Measurements from ENCODE around the gene MRPL53. TPM values are rescaled to one million over a fixed set of nuclear protein-coding genes. Genes with fewer than 3 reads are reported as not detected.

The MRPL53 gene
- polyA plus RNA-seq, 1 experiment = 41.2 TPM

DNA sequence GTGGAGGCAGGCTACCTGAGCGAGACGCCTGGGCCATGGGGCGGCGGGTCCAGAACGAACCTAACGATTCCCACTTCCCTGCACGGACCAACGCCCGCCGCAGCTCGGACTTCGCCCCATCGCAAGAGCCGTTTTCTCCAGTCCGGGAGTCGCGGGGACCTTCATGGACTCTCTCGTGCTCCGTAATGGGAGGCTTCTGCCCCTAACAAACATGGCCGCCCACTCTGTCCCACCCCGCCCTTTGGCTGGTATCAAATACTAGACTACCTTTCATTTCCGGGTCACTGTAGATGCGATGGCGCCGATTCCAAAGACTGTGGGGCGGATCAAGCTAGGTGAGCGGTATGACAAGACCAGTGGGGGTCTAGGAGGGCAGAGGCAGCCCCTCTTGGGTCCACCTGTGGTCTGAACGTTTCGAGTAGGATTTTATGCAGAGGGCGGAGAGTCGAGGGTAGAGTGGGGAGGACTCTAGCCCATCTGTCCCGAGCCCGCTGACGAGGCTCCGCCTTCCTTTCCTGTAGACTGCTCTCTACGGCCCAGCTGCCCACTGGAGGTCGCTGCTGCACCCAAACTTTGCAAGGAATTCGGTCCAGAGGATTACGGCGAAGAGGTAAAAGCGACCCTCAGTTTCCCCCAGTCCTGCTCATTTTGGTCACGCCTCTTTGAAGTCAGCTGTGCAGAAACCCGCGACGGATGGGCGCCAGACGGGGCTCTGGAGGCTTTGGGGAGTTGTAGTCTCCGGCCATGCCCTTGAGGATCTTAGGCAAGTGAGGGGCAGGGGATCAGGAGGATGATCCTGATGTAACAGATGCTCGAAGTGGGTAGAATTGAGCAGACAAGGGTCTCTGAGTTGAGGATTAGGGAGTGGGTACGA lies 10.6 kb upstream of the MRPL53 start, which contains the start of the genes CCDC142 and TTC31:
TSS of gene CCDC142 (minus strand) at position 198 of the 874 bp plus-strand sequence. CDS start at position 37, 161 bp downstream.
TSS of gene TTC31 (plus strand) at position 281 of the 874 bp plus-strand sequence. CDS start at position 296, 15 bp downstream.
- TF ChIP-seq, protein P1, sequence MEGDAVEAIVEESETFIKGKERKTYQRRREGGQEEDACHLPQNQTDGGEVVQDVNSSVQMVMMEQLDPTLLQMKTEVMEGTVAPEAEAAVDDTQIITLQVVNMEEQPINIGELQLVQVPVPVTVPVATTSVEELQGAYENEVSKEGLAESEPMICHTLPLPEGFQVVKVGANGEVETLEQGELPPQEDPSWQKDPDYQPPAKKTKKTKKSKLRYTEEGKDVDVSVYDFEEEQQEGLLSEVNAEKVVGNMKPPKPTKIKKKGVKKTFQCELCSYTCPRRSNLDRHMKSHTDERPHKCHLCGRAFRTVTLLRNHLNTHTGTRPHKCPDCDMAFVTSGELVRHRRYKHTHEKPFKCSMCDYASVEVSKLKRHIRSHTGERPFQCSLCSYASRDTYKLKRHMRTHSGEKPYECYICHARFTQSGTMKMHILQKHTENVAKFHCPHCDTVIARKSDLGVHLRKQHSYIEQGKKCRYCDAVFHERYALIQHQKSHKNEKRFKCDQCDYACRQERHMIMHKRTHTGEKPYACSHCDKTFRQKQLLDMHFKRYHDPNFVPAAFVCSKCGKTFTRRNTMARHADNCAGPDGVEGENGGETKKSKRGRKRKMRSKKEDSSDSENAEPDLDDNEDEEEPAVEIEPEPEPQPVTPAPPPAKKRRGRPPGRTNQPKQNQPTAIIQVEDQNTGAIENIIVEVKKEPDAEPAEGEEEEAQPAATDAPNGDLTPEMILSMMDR (IDR thresholded peaks at IDR 0.05; ENCODE audit: insufficient read depth, low read depth, low read length) = peak; percentile 92
- Histone ChIP-seq H3K36me3 (ENCODE audit: control insufficient read depth, insufficient read depth, low read length) (peaks cover 4% of the 10 kb centered on the region), H3K27me3 (ENCODE audit: control insufficient read depth, insufficient read depth, low read length) (no peaks in the 10 kb centered on the region), H3K4me3 (ENCODE audit: low read depth, low read length) (peak within 1 kb of the TSS; percentile 91)
- POLR2A ChIA-PET = interaction anchor here (0.6 kb wide), 1 partner anchor 14 kb away, joined by 5 read pairs; no protein-coding TSS in a partner anchor
- DNase-seq (ENCODE audit: low read depth) = peak; percentile 74
- CTCF ChIA-PET = interaction anchor here (0.8 to 8.1 kb wide), 21 partner anchors 10 to 148 kb away, joined by 3 to 149 read pairs (median 5); partner anchors contain the start of genes INO80B, LBX2 and MRPL53

GRCh38 chr2:74481961-74482800 lies 9.7 kb upstream of the MRPL53 start:
- no peak for DNase-seq (ENCODE audit: low read depth)
- Histone ChIP-seq H3K4me3 (ENCODE audit: low read depth, low read length) (peak overlapping the region; percentile 91), H3K36me3 (ENCODE audit: control insufficient read depth, insufficient read depth, low read length) (peaks cover 8% of the 10 kb centered on the region), H3K27me3 (ENCODE audit: control insufficient read depth, insufficient read depth, low read length) (no peaks in the 10 kb centered on the region)
- TF ChIP-seq, protein P1 (IDR thresholded peaks at IDR 0.05; ENCODE audit: insufficient read depth, low read depth, low read length) = no peak
- CTCF ChIA-PET = interaction anchor here (0.8 to 8.1 kb wide), 19 partner anchors 9 to 147 kb away, joined by 3 to 149 read pairs (median 5); partner anchors contain the start of genes INO80B, LBX2 and MRPL53
- POLR2A ChIA-PET = no interaction called here

DNA sequence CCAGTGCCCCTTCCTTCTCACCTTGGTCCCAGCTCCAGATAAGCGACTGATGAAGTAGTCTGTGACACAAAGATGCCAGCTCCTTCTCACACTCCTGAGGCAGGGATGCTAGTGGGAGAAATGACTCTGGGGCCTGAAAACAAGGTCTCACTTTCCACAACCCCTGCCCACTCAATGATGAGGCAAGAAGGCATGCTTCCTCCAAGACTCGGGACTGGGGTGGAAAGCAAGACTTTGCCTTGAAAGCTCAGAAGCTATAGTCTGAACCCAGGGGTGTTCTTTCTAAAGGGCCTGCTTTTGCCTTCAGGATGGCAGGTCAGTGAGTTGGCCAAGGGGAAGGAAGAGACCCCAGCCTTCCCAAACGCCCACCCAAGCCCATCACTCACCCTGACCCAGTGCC lies 9.0 kb upstream of the MRPL53 start:
- H3K4me3 ChIP-seq (ENCODE audit: low read depth, low read length) = peak overlapping the region; percentile 91
- TF ChIP-seq, protein P1 (IDR thresholded peaks at IDR 0.05; ENCODE audit: insufficient read depth, low read depth, low read length) = no peak
- H3K36me3 ChIP-seq (ENCODE audit: control insufficient read depth, insufficient read depth, low read length) = peaks cover 8% of the 10 kb centered on the region
- H3K27me3 ChIP-seq (ENCODE audit: control insufficient read depth, insufficient read depth, low read length) = no peaks in the 10 kb centered on the region
- CTCF ChIA-PET = interaction anchor here (1.4 to 8.1 kb wide), 7 partner anchors 8 to 146 kb away, joined by 3 to 149 read pairs (median 10); partner anchors contain the start of gene MRPL53
- POLR2A ChIA-PET = no interaction called here
- DNase-seq (ENCODE audit: low read depth) = no peak

DNA sequence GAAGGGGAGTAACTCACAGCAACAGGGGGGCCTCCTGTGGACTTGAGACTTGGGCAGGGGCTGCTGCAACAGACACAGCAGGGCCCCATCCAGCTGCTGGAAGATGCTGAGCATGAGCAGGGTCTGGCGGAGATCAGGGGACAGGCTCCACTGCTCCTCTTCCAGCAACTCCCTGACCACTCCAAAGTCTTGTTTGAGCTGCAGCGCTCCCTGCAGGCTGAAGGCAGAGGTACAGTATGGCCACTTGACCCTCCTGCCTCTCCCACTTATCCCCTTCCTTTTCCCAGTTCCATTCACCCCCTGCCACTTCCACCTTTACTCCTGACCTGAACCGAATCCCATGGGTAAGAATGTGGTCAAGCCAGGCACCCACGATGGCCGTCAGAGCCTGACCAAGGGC lies 2.4 kb upstream of the MRPL53 start:
- Histone ChIP-seq H3K27me3 (ENCODE audit: control insufficient read depth, insufficient read depth, low read length) (no peaks in the 10 kb centered on the region), H3K4me3 (ENCODE audit: low read depth, low read length) (no peak overlapping the region), H3K36me3 (ENCODE audit: control insufficient read depth, insufficient read depth, low read length) (peaks cover 17% of the 10 kb centered on the region)
- POLR2A ChIA-PET = no interaction called here
- TF ChIP-seq, protein P1 (IDR thresholded peaks at IDR 0.05; ENCODE audit: insufficient read depth, low read depth, low read length) = peak; percentile 17; the same call in 1 of the 2 replicates
- no peak for DNase-seq (ENCODE audit: low read depth)
- CTCF ChIA-PET = interaction anchor here (1.1 to 2.7 kb wide), 3 partner anchors 7 to 111 kb away, joined by 3 to 10 read pairs (median 3); partner anchors contain the start of genes CCDC142 and TTC31
